T follicular helper cell (primary cell): ENCODE data around the gene MTFMT.
"Not testable (repeated sequence)": the region's sequence is repeated elsewhere in the genome, so short reads cannot be mapped to it uniquely, and the experiment has no call there.

Source experiments
- DNase-seq: peaks from one replicate; pipeline ENCODE4 v3.0.0-alpha.2; 2020; ENCODE audit warnings: low read depth

MTFMT gene

DNA sequence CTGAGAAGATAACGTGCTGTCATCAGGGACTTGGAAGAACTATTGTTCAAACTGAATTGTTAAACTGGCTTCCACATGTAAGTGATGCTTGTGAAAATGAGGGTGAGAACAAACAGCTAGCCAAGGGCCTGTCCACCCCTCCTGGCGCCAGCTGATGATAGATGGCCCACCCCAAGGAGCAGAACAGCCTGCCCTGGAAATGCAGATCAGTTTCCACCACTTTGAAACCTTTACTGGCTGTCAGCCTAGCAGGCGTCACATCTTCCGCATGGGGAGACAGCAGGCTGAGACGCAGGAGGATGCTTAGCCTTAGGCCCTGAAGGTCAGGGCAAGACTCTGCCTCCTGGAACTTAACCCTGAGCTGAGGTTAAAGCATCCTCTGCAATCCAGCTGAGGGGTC, 9.4 kb upstream of the MTFMT start:
- DNase-seq: no peak

DNA sequence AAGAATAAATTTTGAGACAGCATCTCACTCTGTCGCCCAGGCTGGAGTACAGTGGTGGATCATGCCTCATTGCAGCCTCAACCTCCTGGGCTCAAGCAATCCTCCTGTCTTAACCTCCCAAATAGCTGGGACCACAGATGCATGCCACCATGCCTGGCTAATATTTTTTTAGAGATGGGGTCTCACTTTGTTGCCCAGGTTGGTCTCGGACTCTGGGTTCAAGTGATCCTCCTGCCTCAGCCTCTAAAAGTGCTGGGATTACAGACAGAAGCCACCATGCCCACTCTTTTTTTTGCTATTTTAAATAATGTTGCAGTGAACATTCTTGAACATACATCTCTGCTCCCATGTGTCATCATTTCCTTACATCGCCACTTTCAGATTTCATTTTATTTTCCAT, 9.0 kb upstream of the MTFMT start:
- no peak for DNase-seq

GRCh38 chr15:65037309-65037708, 7.9 kb upstream of the MTFMT start:
- no peak for DNase-seq

GRCh38 chr15:65034719-65035118, 5.3 kb upstream of the MTFMT start:
- no peak for DNase-seq

GRCh38 chr15:65033659-65034269, 4.3 kb upstream of the MTFMT start:
- peak; percentile 12 for DNase-seq

- DNase-seq: peak; percentile 10
These were observed 3.5 kb upstream of the MTFMT start for GRCh38 chr15:65032801-65033537.

- no peak for DNase-seq
These were observed 333 bp upstream of the MTFMT start for GRCh38 chr15:65029736-65030208.

DNA sequence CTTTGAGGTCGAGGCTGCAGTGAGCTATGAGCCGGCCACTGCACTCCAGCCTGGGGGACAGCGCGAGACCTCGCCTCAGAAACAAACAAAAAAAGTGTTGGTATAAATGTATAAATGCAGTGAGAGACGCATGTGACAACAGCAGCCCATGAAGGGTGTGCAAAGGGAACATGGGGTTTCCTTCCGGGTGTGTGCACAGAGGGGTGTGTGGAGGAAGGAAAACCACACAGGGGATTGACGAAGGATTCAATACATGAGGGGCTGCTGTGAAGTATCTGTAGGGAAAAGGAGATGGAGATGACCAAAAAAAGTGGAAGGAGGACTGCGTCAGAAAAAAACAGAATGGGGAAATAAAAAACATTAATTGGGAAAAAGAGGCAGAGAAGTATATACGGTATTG, 1.1 kb downstream of the MTFMT start:
- DNase-seq: no peak

DNA sequence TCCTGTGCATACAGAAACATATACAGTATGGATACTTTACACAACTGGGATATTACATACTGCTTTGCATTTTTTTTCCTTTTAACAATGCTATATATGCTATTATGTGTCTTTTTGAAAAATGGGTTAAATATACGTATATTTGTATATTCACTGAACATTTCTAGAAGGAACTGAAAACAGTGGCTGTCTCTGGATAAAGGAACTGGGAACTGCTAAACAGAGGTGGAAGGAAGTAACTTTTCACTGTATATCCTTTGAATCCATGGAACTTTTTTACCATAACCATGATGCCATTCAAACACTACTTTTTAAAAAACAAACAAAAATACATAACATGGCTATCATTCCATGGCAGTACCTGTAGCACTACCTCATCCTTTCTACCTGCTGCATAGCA, 1.8 kb downstream of the MTFMT start:
- DNase-seq: no peak

GRCh38 chr15:65026756-65027155, 2.7 kb downstream of the MTFMT start:
- no peak for DNase-seq

DNA sequence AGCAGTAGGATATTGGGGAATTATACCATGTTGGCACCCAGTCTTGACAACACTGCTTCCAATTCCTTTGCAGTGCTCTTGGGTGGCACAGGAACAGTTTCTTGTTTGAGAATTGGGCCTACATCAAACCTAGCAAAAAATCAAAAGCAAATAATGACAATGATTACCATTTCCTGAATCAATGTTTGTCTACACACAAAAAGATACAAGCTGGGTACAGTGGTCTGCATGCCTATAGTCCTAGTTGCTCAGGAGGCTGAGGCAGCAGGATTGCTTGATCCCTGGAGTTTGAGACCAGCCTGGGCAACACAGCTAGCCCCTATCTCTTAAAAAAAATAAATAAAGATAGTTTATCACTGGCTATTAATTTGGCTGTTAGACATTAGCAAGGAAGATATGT, 8.0 kb downstream of the MTFMT start:
- no peak for DNase-seq

DNA sequence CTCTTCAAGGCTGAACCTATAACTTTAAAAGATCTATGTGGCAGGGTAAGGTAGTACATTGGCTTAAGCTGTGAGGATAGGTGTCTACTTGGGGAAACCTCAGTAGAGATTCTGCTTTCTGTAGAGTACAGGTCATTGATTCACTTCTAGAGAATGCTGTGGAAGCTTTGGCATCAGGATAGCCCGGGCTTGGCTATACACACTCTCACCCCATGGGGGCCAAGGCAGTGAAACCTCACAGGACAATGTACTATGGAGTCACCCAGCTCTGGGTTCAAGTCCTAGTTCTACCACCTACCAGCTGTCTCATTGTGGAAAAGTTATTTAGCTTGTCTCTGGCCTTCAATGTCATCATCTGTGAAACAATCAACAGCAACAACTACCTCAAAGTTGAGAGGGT, 9.0 kb downstream of the MTFMT start:
- no peak for DNase-seq

DNA sequence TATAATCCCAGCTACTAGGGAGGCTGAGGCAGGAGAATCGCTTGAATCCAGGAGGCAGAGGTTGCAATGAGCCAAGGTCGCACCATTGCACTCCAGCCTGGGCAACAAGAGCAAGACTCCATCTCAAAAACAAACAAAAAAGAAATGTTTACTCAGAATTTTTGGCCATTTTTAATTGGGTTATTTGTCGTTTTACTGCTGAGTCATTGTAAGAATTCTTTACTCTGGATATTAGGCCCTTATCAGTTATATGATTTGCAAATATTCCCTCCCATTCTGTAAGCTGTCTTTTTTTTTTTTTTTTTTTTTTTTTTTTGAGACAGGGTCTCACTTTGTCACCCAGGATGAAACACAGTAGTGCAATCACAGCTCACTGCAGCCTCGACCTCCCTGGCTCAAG, 18.2 kb downstream of the MTFMT start:
- DNase-seq: not testable (repeated sequence)

DNA sequence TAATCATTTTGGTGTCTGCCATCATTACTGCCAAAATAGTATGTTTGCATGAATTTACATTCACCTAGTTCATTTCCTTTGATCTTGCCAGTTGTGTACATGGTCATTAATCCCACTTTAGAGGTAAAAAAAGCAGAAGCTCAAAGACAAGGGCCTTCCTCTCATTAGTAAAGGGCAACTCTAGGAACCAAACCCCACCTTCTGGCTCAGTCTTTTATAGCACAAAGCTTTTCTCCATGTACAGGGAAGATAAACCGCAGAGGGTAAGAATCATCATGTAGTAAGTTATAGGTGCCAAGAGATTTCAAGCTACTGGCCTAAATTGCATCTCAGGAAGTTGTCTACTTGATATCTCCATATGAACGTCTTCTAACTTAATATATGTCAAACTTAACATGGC, 20.5 kb downstream of the MTFMT start:
- DNase-seq: no peak

DNA sequence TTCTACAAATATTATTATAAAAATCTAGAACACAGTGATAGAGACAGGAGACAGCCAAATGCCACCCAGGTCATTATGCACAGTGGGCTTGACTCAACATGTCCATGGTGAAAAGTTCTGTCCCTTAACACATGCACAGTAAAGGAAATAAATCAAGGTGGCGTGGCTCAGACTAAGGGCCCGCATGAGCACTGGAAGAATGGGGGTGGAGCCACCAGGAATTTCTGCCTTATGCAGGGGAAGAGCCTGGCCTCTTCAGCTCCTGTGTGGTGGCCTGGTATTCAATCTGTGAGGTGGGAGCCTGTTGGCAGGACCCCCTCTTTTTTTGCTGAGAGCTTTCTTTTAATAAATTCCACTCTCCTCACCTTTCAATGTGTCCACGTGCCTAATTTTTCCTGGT, 22.6 kb downstream of the MTFMT start:
- no peak for DNase-seq

DNA sequence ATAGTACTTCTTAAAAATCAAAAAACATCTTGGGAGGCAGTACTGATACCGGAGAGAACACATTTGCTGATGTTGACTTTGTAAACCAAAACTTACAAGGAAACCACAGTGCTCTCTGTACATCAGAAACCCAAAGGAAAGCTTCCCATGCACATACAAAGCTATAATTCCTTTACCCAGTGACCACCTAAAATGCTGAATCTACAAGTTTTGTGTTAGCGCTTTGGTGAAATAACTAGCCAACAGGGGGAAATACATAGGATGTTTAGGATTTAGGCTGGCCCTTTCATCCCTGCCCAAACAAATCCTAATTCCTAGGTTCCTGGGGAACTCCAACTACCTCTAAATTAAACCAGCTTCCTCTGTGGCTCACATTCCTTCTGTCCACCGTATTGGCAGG, 24.4 kb downstream of the MTFMT start:
- no peak for DNase-seq

- no peak for DNase-seq
These were observed 31.6 kb downstream of the MTFMT start for GRCh38 chr15:64997745-64998375.

DNA sequence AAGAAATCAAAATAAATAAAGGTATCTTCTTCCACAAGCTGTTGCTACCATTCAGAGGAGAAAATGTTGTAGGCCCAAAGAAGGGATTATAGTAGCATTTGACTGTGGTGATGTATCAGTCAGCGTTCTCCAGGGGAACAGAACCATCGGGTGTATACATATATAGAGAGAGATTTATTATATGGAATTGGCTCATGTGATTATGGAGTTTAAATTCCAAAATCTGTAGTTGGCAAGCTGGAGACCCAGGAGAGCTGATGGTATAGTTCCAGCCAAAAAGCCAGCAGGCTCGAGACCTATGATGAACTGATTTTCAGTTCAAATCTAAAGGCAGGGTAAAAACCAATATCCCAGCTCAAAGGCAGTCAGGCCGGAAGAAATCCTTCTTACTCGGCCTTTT, 32.4 kb downstream of the MTFMT start:
- no peak for DNase-seq

DNA sequence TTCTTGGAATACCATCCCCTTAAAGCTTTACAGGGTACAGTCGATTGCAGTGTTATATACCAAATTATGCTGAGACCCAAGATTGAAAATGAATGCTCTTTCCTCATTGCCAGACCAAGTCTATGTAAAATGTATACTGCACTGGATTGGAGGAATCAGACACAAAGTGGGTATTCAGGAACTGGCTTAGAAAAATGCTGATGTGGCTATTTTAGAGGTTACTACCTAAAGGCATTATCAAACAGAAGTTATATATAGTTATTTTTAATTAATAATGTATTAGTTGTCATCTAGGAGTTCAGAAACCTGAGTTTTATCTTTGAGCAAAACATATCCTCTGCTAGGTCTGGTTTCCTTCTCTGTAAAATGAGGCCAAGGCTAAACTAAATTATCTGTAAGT, 36.1 kb downstream of the MTFMT start:
- no peak for DNase-seq

- DNase-seq: no peak
These were observed 37.8 kb downstream of the MTFMT start for GRCh38 chr15:64991536-64992135.

GRCh38 chr15:64990168-64990470, 39.3 kb downstream of the MTFMT start:
- DNase-seq: no peak

GRCh38 chr15:64989416-64990167, 39.8 kb downstream of the MTFMT start, which contains the start of gene SPG21:
Gene SPG21, minus strand, starts transcription at chr15:64989914. Its CDS starts 6,345 bp downstream, at chr15:64983569.
- DNase-seq: peak; percentile 81
